ENCODE results near the gene ZNF606.

ZNF606 gene

GRCh38 chr19:58040751-58041525 lies 38.3 kb upstream of the ZNF606 start:
- Histone ChIP-seq H3K9me3 (ENCODE audit: low read depth, low read length) (no peaks in the 10 kb centered on the region), H3K27ac (no peak overlapping the region), H3K36me3 (ENCODE audit: insufficient read depth, low read length) (no peaks in the 10 kb centered on the region), H3K4me3 (no peak overlapping the region), H3K9ac (ENCODE audit: insufficient read length) (no peak overlapping the region)
- DNase-seq (ENCODE audit: low read depth, low spot score), result no peak
- TF ChIP-seq EZH2 (IDR thresholded peaks at IDR 0.05), result no peak
- no peak for TF ChIP-seq FOXP2 (optimal IDR thresholded peaks at IDR 0.05; ENCODE audit: control extremely low read depth, extremely low read length, insufficient read depth)
- TF ChIP-seq POLR2AphosphoS5 (IDR thresholded peaks at IDR 0.05; ENCODE audit: borderline replicate concordance, low read depth, low read length), result no peak

- TF ChIP-seq POLR2AphosphoS5 (IDR thresholded peaks at IDR 0.05; ENCODE audit: borderline replicate concordance, low read depth, low read length) (no peak), EZH2 (IDR thresholded peaks at IDR 0.05) (no peak), FOXP2 (optimal IDR thresholded peaks at IDR 0.05; ENCODE audit: control extremely low read depth, extremely low read length, insufficient read depth) (no peak)
- Histone ChIP-seq H3K27ac (no peak overlapping the region), H3K9ac (ENCODE audit: insufficient read length) (no peak overlapping the region), H3K4me3 (no peak overlapping the region), H3K36me3 (ENCODE audit: insufficient read depth, low read length) (no peaks in the 10 kb centered on the region), H3K9me3 (ENCODE audit: low read depth, low read length) (no peaks in the 10 kb centered on the region)
- no peak for DNase-seq (ENCODE audit: low read depth, low spot score)
Observed at GRCh38 chr19:58038688-58039204, 36.1 kb upstream of the ZNF606 start.

- no peak for DNase-seq (ENCODE audit: low read depth, low spot score)
- Histone ChIP-seq H3K4me3 (no peak overlapping the region), H3K9me3 (ENCODE audit: low read depth, low read length) (no peaks in the 10 kb centered on the region), H3K9ac (ENCODE audit: insufficient read length) (no peak overlapping the region), H3K27ac (no peak overlapping the region), H3K36me3 (ENCODE audit: insufficient read depth, low read length) (no peaks in the 10 kb centered on the region)
- no peak for TF ChIP-seq EZH2 (IDR thresholded peaks at IDR 0.05)
- TF ChIP-seq POLR2AphosphoS5 (IDR thresholded peaks at IDR 0.05; ENCODE audit: borderline replicate concordance, low read depth, low read length), result no peak
- no peak for TF ChIP-seq FOXP2 (optimal IDR thresholded peaks at IDR 0.05; ENCODE audit: control extremely low read depth, extremely low read length, insufficient read depth)
Observed at GRCh38 chr19:58037927-58038687, 35.5 kb upstream of the ZNF606 start.

GRCh38 chr19:58035863-58036262 lies 33.2 kb upstream of the ZNF606 start:
- no peak for DNase-seq (ENCODE audit: low read depth, low spot score)
- Histone ChIP-seq H3K9me3 (ENCODE audit: low read depth, low read length) (no peaks in the 10 kb centered on the region), H3K9ac (ENCODE audit: insufficient read length) (no peak overlapping the region), H3K27ac (no peak overlapping the region), H3K4me3 (no peak overlapping the region), H3K36me3 (ENCODE audit: insufficient read depth, low read length) (no peaks in the 10 kb centered on the region)
- TF ChIP-seq POLR2AphosphoS5 (IDR thresholded peaks at IDR 0.05; ENCODE audit: borderline replicate concordance, low read depth, low read length) (no peak), FOXP2 (optimal IDR thresholded peaks at IDR 0.05; ENCODE audit: control extremely low read depth, extremely low read length, insufficient read depth) (no peak)

DNA sequence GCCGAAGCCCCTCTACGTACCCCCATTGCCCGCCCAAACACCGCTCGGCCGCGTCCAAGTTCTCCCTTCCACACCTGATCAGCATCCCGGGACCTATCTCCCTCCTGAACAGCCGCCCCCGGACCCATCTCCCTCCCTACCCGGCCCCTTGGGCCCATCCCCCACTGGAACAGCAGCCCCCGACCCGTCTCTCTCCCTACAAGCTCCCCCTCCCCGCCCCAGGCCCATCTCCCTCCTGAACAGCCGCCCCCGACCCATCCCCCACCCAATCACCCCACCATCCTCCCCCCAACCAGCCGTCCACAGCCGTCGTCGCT lies 31.8 kb upstream of the ZNF606 start:
- Histone ChIP-seq H3K9ac (ENCODE audit: insufficient read length) (no peak overlapping the region), H3K27ac (no peak overlapping the region), H3K4me3 (no peak overlapping the region), H3K9me3 (ENCODE audit: low read depth, low read length) (no peaks in the 10 kb centered on the region), H3K36me3 (ENCODE audit: insufficient read depth, low read length) (no peaks in the 10 kb centered on the region)
- no peak for TF ChIP-seq POLR2AphosphoS5 (IDR thresholded peaks at IDR 0.05; ENCODE audit: borderline replicate concordance, low read depth, low read length)
- no peak for TF ChIP-seq EZH2 (IDR thresholded peaks at IDR 0.05)
- no peak for TF ChIP-seq FOXP2 (optimal IDR thresholded peaks at IDR 0.05; ENCODE audit: control extremely low read depth, extremely low read length, insufficient read depth)
- no peak for DNase-seq (ENCODE audit: low read depth, low spot score)

DNA sequence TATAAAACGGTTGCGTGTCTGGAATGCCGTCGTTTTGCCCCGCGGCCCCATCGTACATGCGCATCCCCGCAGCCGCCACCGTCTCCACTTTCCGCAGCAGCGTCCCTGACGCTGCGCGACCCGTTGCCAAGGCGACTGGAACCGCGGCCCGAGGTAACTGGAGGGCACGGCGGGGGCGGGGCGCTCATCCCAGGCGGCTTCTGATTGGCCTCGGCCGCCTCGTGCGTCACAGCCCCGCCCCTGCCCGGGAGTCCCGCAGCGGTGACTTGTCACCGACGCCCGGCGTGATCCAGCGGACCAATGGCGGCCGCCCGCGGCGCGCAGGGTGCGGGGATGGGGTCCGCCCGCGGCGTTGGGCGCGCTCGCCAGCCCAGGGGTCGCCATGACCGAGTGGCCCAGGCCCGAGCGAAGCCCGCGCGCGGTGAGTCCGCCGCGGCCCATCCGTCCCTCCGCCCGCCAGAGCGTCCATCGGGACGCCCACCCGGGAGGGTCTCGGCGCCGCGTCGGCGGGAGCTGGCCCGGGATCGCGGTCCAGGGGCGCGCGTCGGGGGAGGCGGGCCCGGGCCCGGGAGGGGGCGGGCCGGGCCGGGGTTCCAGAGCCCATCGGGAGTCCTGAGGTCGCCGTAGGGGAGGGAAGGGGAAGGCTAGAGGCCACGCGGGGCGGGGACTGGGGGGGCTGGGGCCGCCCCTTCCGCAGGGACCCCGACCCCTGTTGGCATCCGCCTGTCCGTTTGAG lies 31.3 kb upstream of the ZNF606 start, which contains the start of gene ZSCAN1:
TSS of gene ZSCAN1 (plus strand) at position 285 of the 736 bp plus-strand sequence. CDS start 3,812 bp downstream, outside the sequence.
- no peak for DNase-seq (ENCODE audit: low read depth, low spot score)
- no peak within 1 kb of the TSS for H3K9ac ChIP-seq (ENCODE audit: insufficient read length)
- no peaks in the 10 kb centered on the region for H3K36me3 ChIP-seq (ENCODE audit: insufficient read depth, low read length)
- H3K9me3 ChIP-seq (ENCODE audit: low read depth, low read length), result no peaks in the 10 kb centered on the region
- TF ChIP-seq FOXP2 (optimal IDR thresholded peaks at IDR 0.05; ENCODE audit: control extremely low read depth, extremely low read length, insufficient read depth), result no peak
- no peak for TF ChIP-seq POLR2AphosphoS5 (IDR thresholded peaks at IDR 0.05; ENCODE audit: borderline replicate concordance, low read depth, low read length)
- no peak for TF ChIP-seq EZH2 (IDR thresholded peaks at IDR 0.05)
- no peak within 1 kb of the TSS; the same call in 1 of the 2 replicates for H3K4me3 ChIP-seq
- H3K27ac ChIP-seq, result no peak within 1 kb of the TSS

DNA sequence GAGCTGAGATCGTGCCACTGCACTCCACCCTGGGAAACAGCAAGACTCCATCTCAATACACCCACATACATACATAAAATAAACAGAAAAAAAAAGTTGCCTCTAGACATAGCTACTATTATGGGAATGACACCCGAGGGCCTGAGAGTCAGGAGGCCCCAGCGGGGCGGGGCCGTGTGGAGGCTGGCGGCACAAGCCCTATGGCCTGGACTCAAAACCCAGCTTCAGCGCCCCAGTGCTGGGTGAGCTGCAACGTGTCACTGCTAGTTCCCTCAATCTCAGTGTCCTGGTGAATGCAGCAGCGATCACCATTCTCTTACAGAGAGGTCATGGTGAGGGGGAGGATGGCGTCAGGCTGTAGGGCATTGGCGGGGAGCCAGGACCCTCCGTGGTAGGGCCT lies 22.0 kb upstream of the ZNF606 start:
- H3K4me3 ChIP-seq, result no peak overlapping the region
- no peak for TF ChIP-seq POLR2AphosphoS5 (IDR thresholded peaks at IDR 0.05; ENCODE audit: borderline replicate concordance, low read depth, low read length)
- TF ChIP-seq EZH2 (IDR thresholded peaks at IDR 0.05), result no peak
- no peak for TF ChIP-seq FOXP2 (optimal IDR thresholded peaks at IDR 0.05; ENCODE audit: control extremely low read depth, extremely low read length, insufficient read depth)
- no peak for DNase-seq (ENCODE audit: low read depth, low spot score)
- no peak overlapping the region for H3K9ac ChIP-seq (ENCODE audit: insufficient read length)
- no peaks in the 10 kb centered on the region for H3K9me3 ChIP-seq (ENCODE audit: low read depth, low read length)
- H3K27ac ChIP-seq, result no peak overlapping the region
- H3K36me3 ChIP-seq (ENCODE audit: insufficient read depth, low read length), result no peaks in the 10 kb centered on the region

- Histone ChIP-seq H3K27ac (no peak overlapping the region), H3K4me3 (no peak overlapping the region), H3K9ac (ENCODE audit: insufficient read length) (no peak overlapping the region), H3K36me3 (ENCODE audit: insufficient read depth, low read length) (no peaks in the 10 kb centered on the region), H3K9me3 (ENCODE audit: low read depth, low read length) (no peaks in the 10 kb centered on the region)
- TF ChIP-seq POLR2AphosphoS5 (IDR thresholded peaks at IDR 0.05; ENCODE audit: borderline replicate concordance, low read depth, low read length) (no peak), EZH2 (IDR thresholded peaks at IDR 0.05) (no peak), FOXP2 (optimal IDR thresholded peaks at IDR 0.05; ENCODE audit: control extremely low read depth, extremely low read length, insufficient read depth) (no peak)
- DNase-seq (ENCODE audit: low read depth, low spot score), result no peak
Observed at GRCh38 chr19:58022283-58022660, 19.7 kb upstream of the ZNF606 start.

All from SK-N-MC (cell line).